Activated CD8-positive, alpha-beta T cell treated with anti-CD3 and anti-CD28 coated beads for 36 hours (primary cell): ENCODE results near the gene LRRC2. TPM values are rescaled to one million over a fixed set of nuclear protein-coding genes. Genes with fewer than 3 reads are reported as not detected.

ENCODE experiments used
- ATAC-seq: fragments of 200-7000 bp; cut with Tn5 transposase; one replicate; pipeline ENCODE4 v1.10.0; 2021; ENCODE audit warnings: mild to moderate bottlenecking, moderate library complexity
- CTCF ChIA-PET: fragments of 350-600 bp; sonication (Branson Sonifier 250); formaldehyde crosslinking; loops from one replicate; lab custom pipeline; 2021; ENCODE audit warnings: antibody characterized with exemption; lab: Charles Lee
- POLR2A ChIA-PET: fragments of 350-600 bp; sonication (Branson Sonifier 250); formaldehyde crosslinking; loops from one replicate; lab custom pipeline; 2021; ENCODE audit warnings: antibody characterized with exemption; lab: Charles Lee
- DNase-seq: peaks from one replicate; pipeline ENCODE4 v3.0.0-alpha.2; 2020
- H3K27ac Mint-ChIP-seq: one replicate; pipeline ENCODE4 v1.8.0; 2021; ENCODE audit warnings: mild to moderate bottlenecking, mixed read lengths
- H3K27me3 Mint-ChIP-seq: one replicate; pipeline ENCODE4 v1.8.0; 2021; ENCODE audit warnings: mixed read lengths
- H3K36me3 Mint-ChIP-seq: one replicate; pipeline ENCODE4 v1.8.0; 2021; ENCODE audit warnings: low read depth, mixed read lengths
- H3K4me1 Mint-ChIP-seq: one replicate; pipeline ENCODE4 v1.8.0; 2021; ENCODE audit warnings: low read depth, mixed read lengths
- H3K4me3 Mint-ChIP-seq: one replicate; pipeline ENCODE4 v1.8.0; 2021; ENCODE audit warnings: mild to moderate bottlenecking, moderate library complexity, mixed read lengths
- H3K9me3 Mint-ChIP-seq: one replicate; pipeline ENCODE4 v1.8.0; 2021; ENCODE audit warnings: mixed read lengths
- CTCF ChIP-seq: fragments of 200-600 bp; IDR thresholded peaks from one replicate; pipeline ENCODE4 v1.8.0; 2022; ENCODE audit warnings: antibody characterized with exemption, mild to moderate bottlenecking
- intact Hi-C: fragments of 100-400 bp; cut with micrococcal nuclease; formaldehyde crosslinking; loops from one replicate; pipeline ENCODE4 v1.10.0; 2022
- total RNA-seq, 2 experiments: library from RNA; stranded (reverse); gene quantifications; one replicate each; pipeline ENCODE4 v1.2.3, GENCODE V29; 2021

Gene LRRC2
- total RNA-seq, 2 experiments from 2014 or later: not detected

GRCh38 chr3:46468753-46469600 is 97.1 kb downstream of the LRRC2 start:
- intact Hi-C loops: no loop called here
- DNase-seq (no peak), ATAC-seq (no peak)
- no peak for TF ChIP-seq CTCF
- Mint-ChIP-seq H3K9me3 (no peaks in the 10 kb centered on the region), H3K4me3 (no peak overlapping the region), H3K27ac (no peak overlapping the region), H3K36me3 (no peaks in the 10 kb centered on the region), H3K4me1 (no peaks in the 10 kb centered on the region), H3K27me3 (peaks cover 20% of the 10 kb centered on the region)
- ChIA-PET POLR2A (no interaction called here), CTCF (interaction anchor here (1.1 to 2.2 kb wide), 4 partner anchors 17 to 398 kb away, joined by 3 to 12 read pairs (median 5); no protein-coding TSS in a partner anchor)

DNA sequence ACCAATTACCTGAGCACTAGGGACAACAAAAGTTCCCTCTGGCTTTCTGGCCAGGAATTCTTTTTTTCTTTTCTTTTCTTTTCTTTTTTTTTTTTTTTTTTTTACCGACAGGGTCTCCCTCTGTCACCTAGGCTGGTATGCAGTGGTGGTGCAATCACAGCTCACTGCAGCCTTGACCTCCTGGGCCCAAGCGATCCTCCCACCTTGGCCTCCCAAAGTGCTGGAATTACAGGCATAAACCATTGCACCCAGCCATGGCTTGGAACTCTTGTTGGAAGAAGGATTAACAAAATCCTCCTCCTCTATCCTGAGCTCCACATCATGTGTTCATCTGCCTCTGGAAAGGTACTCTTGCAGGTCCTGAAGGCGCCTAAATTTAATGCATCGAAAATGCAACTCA is 98.5 kb downstream of the LRRC2 start:
- POLR2A ChIA-PET: no interaction called here
- intact Hi-C loops: no loop called here
- no peak for ATAC-seq

DNA sequence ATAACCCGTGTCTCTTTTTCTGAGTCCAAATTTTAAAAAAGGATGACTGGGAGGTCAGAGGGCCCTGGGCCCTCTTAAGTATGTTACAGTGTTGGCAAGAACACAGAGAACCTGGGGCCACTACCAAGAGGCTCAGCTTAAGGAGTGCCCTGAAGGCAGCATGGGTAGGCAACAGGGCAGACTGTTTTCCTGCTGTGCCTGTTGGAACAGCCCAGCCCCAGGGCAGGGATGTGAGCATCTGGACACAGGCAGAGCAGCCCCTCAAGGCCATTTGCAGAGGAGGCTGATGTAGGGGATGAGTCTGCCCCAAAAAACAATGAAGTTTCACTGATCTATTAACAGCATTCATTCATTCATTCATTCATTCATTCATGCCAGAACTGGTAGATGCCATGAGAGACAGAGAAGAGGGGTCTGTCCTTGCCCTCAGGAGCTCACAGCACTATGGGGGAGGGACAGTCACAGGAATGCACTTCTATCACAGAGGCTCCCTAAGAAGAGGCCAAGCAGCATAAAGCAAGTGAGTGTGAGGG is 99.2 kb downstream of the LRRC2 start:
- Mint-ChIP-seq H3K9me3 (no peaks in the 10 kb centered on the region), H3K4me3 (no peak overlapping the region), H3K27me3 (peaks cover 33% of the 10 kb centered on the region), H3K36me3 (no peaks in the 10 kb centered on the region), H3K4me1 (no peaks in the 10 kb centered on the region), H3K27ac (no peak overlapping the region)
- TF ChIP-seq CTCF: no peak
- ChIA-PET CTCF (no interaction called here), POLR2A (no interaction called here)
- no peak for DNase-seq
- ATAC-seq: no peak
- intact Hi-C loops: no loop called here

More for the DNA sequence above, 98.5 kb downstream of the LRRC2 start:
- Mint-ChIP-seq H3K27me3 (peaks cover 30% of the 10 kb centered on the region), H3K4me1 (no peaks in the 10 kb centered on the region), H3K27ac (no peak overlapping the region), H3K4me3 (no peak overlapping the region), H3K36me3 (no peaks in the 10 kb centered on the region), H3K9me3 (no peaks in the 10 kb centered on the region)
- CTCF ChIA-PET: interaction anchor here (1.1 kb wide), 1 partner anchor 16 kb away, joined by 3 read pairs; no protein-coding TSS in a partner anchor
- DNase-seq: no peak
- TF ChIP-seq CTCF: no peak

DNA sequence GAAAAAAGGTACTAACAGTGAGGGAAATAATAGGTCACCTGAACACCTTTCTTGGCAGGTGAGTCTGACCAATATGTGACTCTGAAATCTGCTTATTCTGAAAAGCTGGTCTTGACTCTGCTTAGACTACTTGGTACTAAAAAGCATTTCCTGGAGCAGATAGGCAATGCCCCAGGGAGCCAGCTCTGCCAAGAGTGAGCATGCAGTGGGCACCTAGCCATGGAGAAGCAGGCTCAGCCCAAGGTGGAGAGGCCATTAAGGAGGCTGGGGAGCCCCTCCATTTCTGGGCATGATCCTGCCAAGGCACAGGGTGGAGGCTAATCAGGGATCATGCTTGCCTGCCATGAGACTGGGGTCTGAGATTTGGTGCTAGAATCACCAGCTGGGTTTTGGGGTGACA is 99.8 kb downstream of the LRRC2 start:
- Mint-ChIP-seq H3K27me3 (peaks cover 36% of the 10 kb centered on the region), H3K9me3 (no peaks in the 10 kb centered on the region), H3K4me3 (no peak overlapping the region), H3K4me1 (no peaks in the 10 kb centered on the region), H3K36me3 (no peaks in the 10 kb centered on the region), H3K27ac (no peak overlapping the region)
- ChIA-PET CTCF (interaction anchor here (1.6 kb wide), 1 partner anchor 22 kb away, joined by 6 read pairs; no protein-coding TSS in a partner anchor), POLR2A (no interaction called here)
- intact Hi-C loops: no loop called here
- no peak for TF ChIP-seq CTCF
- no peak for DNase-seq
- ATAC-seq: no peak

Other genes with a start within 250 kb of the LRRC2 start
- gene CCR2, start 212.2 kb downstream of the LRRC2 start, total RNA-seq: under 1 TPM; 0.81 to 0.83 TPM
- gene CCR5, start 195.4 kb downstream of the LRRC2 start, total RNA-seq: 1 to 10 TPM; 1.7 to 2.2 TPM
- 1 to 10 TPM; 2.8 TPM for gene CCRL2, start 159.0 kb downstream of the LRRC2 start, total RNA-seq
- gene LTF, start 101.4 kb downstream of the LRRC2 start, total RNA-seq: not detected
- not detected for gene RTP3, start 68.3 kb downstream of the LRRC2 start, total RNA-seq
- not detected for gene FAM240A, start 46.2 kb upstream of the LRRC2 start, total RNA-seq
- gene ALS2CL, start 127.4 kb upstream of the LRRC2 start, total RNA-seq: 1 to 10 TPM; 1.7 to 2.0 TPM
- under 1 TPM; 0.81 to 0.90 TPM for gene TMIE, start 135.1 kb upstream of the LRRC2 start, total RNA-seq
- gene PRSS50, start 151.6 kb upstream of the LRRC2 start, total RNA-seq: not detected